Endothelial cell of umbilical vein (primary cell): Measurements from ENCODE around the gene FAM204A. TPM values are rescaled to one million over a fixed set of nuclear protein-coding genes. Genes with fewer than 3 reads are reported as not detected.

Source experiments
- BruUV-seq: library from RNA; stranded (reverse); fragments of 400-500 nt; replicated peaks from 2 replicates; lab custom pipeline; 2021; lab: Mats Ljungman, UMichigan
- CTCF ChIA-PET: fragments of 300-600, 350-600 bp; sonication (Branson Sonifier 250); formaldehyde crosslinking; loops from one replicate; lab custom pipeline; 2021; ENCODE audit warnings: antibody characterized with exemption, inconsistent platforms; lab: Charles Lee
- POLR2A ChIA-PET: fragments of 300-600, 350-600 bp; sonication (Branson Sonifier 250); formaldehyde crosslinking; loops from one replicate; lab custom pipeline; 2021; ENCODE audit warnings: antibody characterized with exemption, inconsistent platforms; lab: Charles Lee
- DNase-seq: peaks from one replicate; pipeline ENCODE4 v3.0.0-alpha.2; 2011; ENCODE audit warnings: low read depth, low spot score
- FAIRE-seq: peaks from 2 replicates; lab custom pipeline; 2011; peaks lifted over from hg19 to GRCh38; lab: Jason Lieb, UNC
- H2AFZ ChIP-seq: 2 replicates; pipeline ENCODE4 v1.6.0; 2012; ENCODE audit warnings: low read depth, low read length, control low read depth, inconsistent platforms
- H3K27ac ChIP-seq: 2 replicates; pipeline ENCODE4 v1.5.1; 2011; ENCODE audit warnings: low read depth, mild to moderate bottlenecking, control low read depth, low read length, moderate library complexity; ENCODE audit not compliant: insufficient read depth
- H3K27me3 ChIP-seq, 2 experiments: 2 replicates each; pipeline versions ENCODE4 v1.6.0 to v1.6.1; 2011; ENCODE audit warnings: low read length in 2 of 2, mixed read lengths in 1 of 2; ENCODE audit not compliant: control insufficient read depth in 2 of 2, insufficient read depth in 2 of 2
- H3K36me3 ChIP-seq, 2 experiments: 2 replicates in 1 of 2; 3 replicates in 1 of 2; pipeline ENCODE4 v1.5.1; 2011; ENCODE audit warnings: low read length in 2 of 2, mild to moderate bottlenecking in 1 of 2, moderate library complexity in 1 of 2; ENCODE audit not compliant: control insufficient read depth in 2 of 2, insufficient read depth in 2 of 2; ENCODE audit errors: extremely low read depth in 1 of 2
- H3K4me1 ChIP-seq: 3 replicates; pipeline ENCODE4 v1.5.1; 2011; ENCODE audit warnings: mild to moderate bottlenecking, low read length; ENCODE audit not compliant: control insufficient read depth, insufficient read depth; ENCODE audit errors: extremely low read depth
- H3K4me2 ChIP-seq: 2 replicates; pipeline ENCODE4 v1.6.1; 2011; ENCODE audit warnings: low read length, control low read depth, mixed read lengths; ENCODE audit not compliant: insufficient read depth
- H3K4me3 ChIP-seq, 3 experiments: fragments of 200-600 bp in 1 of 3; sonication (generic), shearing (Covaris generic) in 1 of 3; replicated peaks in 1 of 3; 2 replicates each; pipeline ENCODE4 v1.5.1; 2011 to 2016; ENCODE audit warnings: control low read depth in 3 of 3, low read length in 3 of 3, mild to moderate bottlenecking in 2 of 3, inconsistent platforms in 1 of 3, low read depth in 1 of 3, moderate library complexity in 1 of 3; ENCODE audit not compliant: insufficient read depth in 1 of 3
- H3K79me2 ChIP-seq: 2 replicates; pipeline ENCODE4 v1.6.0; 2012; ENCODE audit warnings: low read length, inconsistent platforms; ENCODE audit not compliant: control insufficient read depth, insufficient read depth
- H3K9ac ChIP-seq: replicated peaks from 2 replicates; pipeline ENCODE3; 2011; ENCODE audit warnings: low read length, control low read depth; ENCODE audit not compliant: insufficient read depth; ENCODE audit errors: extremely low read depth
- H3K9me1 ChIP-seq: replicated peaks from 3 replicates; pipeline ENCODE4 v1.6.0; 2011; ENCODE audit warnings: mild to moderate bottlenecking, low read length; ENCODE audit not compliant: control insufficient read depth, insufficient read depth; ENCODE audit errors: extremely low read depth
- H3K9me3 ChIP-seq: replicated peaks from 2 replicates; pipeline ENCODE4 v1.5.1; 2012; ENCODE audit warnings: low read length, inconsistent platforms; ENCODE audit not compliant: control insufficient read depth, insufficient read depth
- H4K20me1 ChIP-seq: replicated peaks from 2 replicates; pipeline ENCODE3; 2011; ENCODE audit warnings: mild to moderate bottlenecking, low read length; ENCODE audit not compliant: control insufficient read depth, insufficient read depth; ENCODE audit errors: extremely low read depth
- CTCF ChIP-seq, 2 donors: IDR thresholded peaks; 1 replicate in 1 of 2; 2 replicates in 1 of 2; pipeline ENCODE4 v1.5.1; 2011; ENCODE audit warnings: low read length in 2 of 2, mild to moderate bottlenecking in 2 of 2, moderate library complexity in 2 of 2, control low read depth in 1 of 2, inconsistent platforms in 1 of 2, low read depth in 1 of 2; ENCODE audit not compliant: insufficient read depth in 1 of 2; ENCODE audit errors: extremely low read depth in 1 of 2
- EZH2 ChIP-seq: IDR thresholded peaks from 2 replicates; pipeline ENCODE4 v1.6.1; 2012; ENCODE audit warnings: borderline replicate concordance, low read depth, mild to moderate bottlenecking, moderate library complexity, low read length, inconsistent platforms; ENCODE audit not compliant: severe bottlenecking
- FOS ChIP-seq: IDR thresholded peaks from 2 replicates; pipeline ENCODE4 v1.6.1; 2011; ENCODE audit warnings: mild to moderate bottlenecking, low read length, moderate library complexity, borderline replicate concordance; ENCODE audit not compliant: insufficient read depth
- GATA2 ChIP-seq: IDR thresholded peaks from 2 replicates; pipeline ENCODE4 v1.7.0; 2011; ENCODE audit warnings: low read depth, mild to moderate bottlenecking, moderate library complexity, mixed read lengths, low read length; ENCODE audit not compliant: insufficient read length, insufficient read depth
- JUN ChIP-seq: IDR thresholded peaks from 2 replicates; pipeline ENCODE4 v1.6.1; 2011; ENCODE audit warnings: borderline replicate concordance, low read depth; ENCODE audit not compliant: insufficient read length, insufficient read depth
- MYC ChIP-seq: IDR thresholded peaks from one replicate; pipeline ENCODE4 v1.6.1; 2011; ENCODE audit warnings: mild to moderate bottlenecking, low read depth, low read length
- POLR2A ChIP-seq: IDR thresholded peaks from 2 replicates; pipeline ENCODE4 v1.6.1; 2012; ENCODE audit warnings: low read depth, mild to moderate bottlenecking, control low read depth, low read length
- POLR2AphosphoS5 ChIP-seq: IDR thresholded peaks from 2 replicates; pipeline ENCODE4 v1.6.1; 2012; ENCODE audit warnings: low read depth, mild to moderate bottlenecking, control low read depth, low read length, moderate library complexity; ENCODE audit not compliant: insufficient read depth
- dilution Hi-C: fragments of 300-500 bp; cut with MboI; formaldehyde crosslinking; loops from one replicate; pipeline ENCODE4 v1.15.0; 2019; ENCODE audit warnings: low sequenced_read_pairs; ENCODE audit not compliant: extremely low pct_ligation_motif_present
- intact Hi-C: fragments of 100-400 bp; cut with micrococcal nuclease; formaldehyde crosslinking; loops from one replicate; pipeline ENCODE4 v1.10.0; 2022
- polyA plus RNA-seq, 4 experiments: library from polyadenylated mRNA; depleted of rRNA in 3 of 4; stranded (reverse) in 3 of 4; unstranded in 1 of 4; fragments of >200 nt; gene quantifications; 2 replicates each; pipeline versions ENCODE4 v1.2.1 to v1.2.3, GENCODE V29; 2011 to 2012; ENCODE audit warnings: missing spikeins in 1 of 4
- total RNA-seq: library from RNA; stranded (reverse); gene quantifications from 2 replicates; pipeline ENCODE4 v1.2.3, GENCODE V29; 2021
- TF ChIP-seq, protein P1 (sequence below): IDR thresholded peaks from 2 replicates; pipeline ENCODE4 v1.6.1; 2011; ENCODE audit not compliant: insufficient read depth, insufficient read length

FAM204A gene
- total and polyA plus RNA-seq, 2 donors (not counting 3 experiments of a cell fraction or from before 2014, with no cell fraction given): 11.1 to 73.7 TPM

GRCh38 chr10:118358327-118358726 is 16.2 kb upstream of the FAM204A start:
- no peaks in the 10 kb centered on the region for H3K4me1 ChIP-seq
- no peaks in the 10 kb centered on the region for H3K79me2 ChIP-seq
- BruUV-seq: no TSS peak
- no peak overlapping the region for H3K4me3 ChIP-seq
- FAIRE-seq (no peak), DNase-seq (no peak)
- H3K27ac ChIP-seq: no peak overlapping the region
- CTCF ChIA-PET: interaction anchor here (1.0 kb wide), 1 partner anchor 23 kb away, joined by 3 read pairs; no protein-coding TSS in a partner anchor
- no peaks in the 10 kb centered on the region for H3K9me3 ChIP-seq
- H3K9me1 ChIP-seq: no peaks in the 10 kb centered on the region
- H3K36me3 ChIP-seq: no peaks in the 10 kb centered on the region
- no peak overlapping the region for H2AFZ ChIP-seq
- no peaks in the 10 kb centered on the region for H4K20me1 ChIP-seq
- H3K4me2 ChIP-seq: no peak overlapping the region
- H3K9ac ChIP-seq: no peak overlapping the region
- dilution Hi-C loops: no loop called here
- intact Hi-C loops: no loop called here
- peaks cover 0 to 6% of the 10 kb centered on the region in 2 experiments for H3K27me3 ChIP-seq
- POLR2A ChIA-PET: no interaction called here
- TF ChIP-seq FOS (no peak), POLR2AphosphoS5 (no peak), JUN (no peak), MYC (no peak), EZH2 (no peak), CTCF (IDR thresholded peaks at IDR 0.05; ENCODE audit: extremely low read depth in 1 of 2, insufficient read depth in 1 of 2, low read depth in 1 of 2, low read length in 2 of 2) (no peak), POLR2A (no peak), GATA2 (no peak)
- TF ChIP-seq, protein P1, sequence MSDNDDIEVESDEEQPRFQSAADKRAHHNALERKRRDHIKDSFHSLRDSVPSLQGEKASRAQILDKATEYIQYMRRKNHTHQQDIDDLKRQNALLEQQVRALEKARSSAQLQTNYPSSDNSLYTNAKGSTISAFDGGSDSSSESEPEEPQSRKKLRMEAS: no peak
